K562 (cell line): Measurements from ENCODE around the gene GOT1. TPM values are rescaled to one million over a fixed set of nuclear protein-coding genes. Genes with fewer than 3 reads are reported as not detected.

ENCODE experiments used
- MGA ChIP-seq: fragments of 450-650 bp; IDR thresholded peaks from 2 replicates; pipeline ENCODE4 v1.6.1; 2016; ENCODE audit warnings: mild to moderate bottlenecking, moderate library complexity
- POLR3A ChIP-seq: IDR thresholded peaks from 2 replicates; pipeline ENCODE4 v1.6.1; 2011; ENCODE audit warnings: borderline replicate concordance, mild to moderate bottlenecking, moderate library complexity; ENCODE audit not compliant: insufficient read length, insufficient read depth; ENCODE audit errors: extremely low read depth
- SIN3A ChIP-seq, 2 experiments: fragments of 150-350 bp in 1 of 2; IDR thresholded peaks; 2 replicates each; pipeline ENCODE4 v1.6.1; 2011 to 2016; ENCODE audit warnings: borderline replicate concordance in 2 of 2, low read depth in 2 of 2, low read length in 2 of 2, mild to moderate bottlenecking in 2 of 2, moderate library complexity in 2 of 2; ENCODE audit not compliant: control insufficient read depth in 1 of 2
- polyA plus RNA-seq, 8 experiments: library from polyadenylated mRNA; depleted of rRNA in 4 of 8; stranded (reverse) in 5 of 8; unstranded in 3 of 8; fragments of >200 nt; fragmentation: Nextera tagmentation in 2 of 8; fragmentation: Illumina TruSeq in 1 of 8; extraction: Ambion mirVana in 2 of 8; extraction: Trizol in 1 of 8; gene quantifications; 2 replicates each; pipeline versions ENCODE4 v1.2.1 to v1.2.3, GENCODE V29; 2011 to 2014; ENCODE audit warnings: inconsistent platforms in 1 of 8, missing spikeins in 1 of 8
- total RNA-seq, 7 experiments: library from RNA; depleted of rRNA in 6 of 7; stranded (reverse); fragments of >200 nt in 6 of 7; fragmentation: Illumina TruSeq in 2 of 7; extraction: Trizol in 2 of 7; gene quantifications; 2 replicates each; pipeline versions ENCODE4 v1.2.1 to v1.2.3, GENCODE V29; 2011 to 2021; ENCODE audit warnings: low replicate concordance in 1 of 7
- TF ChIP-seq, protein P1 (sequence below): fragments of 250-450 bp; sonication (Bioruptor Pico); IDR thresholded peaks from 2 replicates; pipeline ENCODE4 v1.4.0; 2020; ENCODE audit warnings: mild to moderate bottlenecking, moderate library complexity

Gene GOT1
- total and polyA plus RNA-seq, 9 of the 15 experiments (the other 6 are each of a cell fraction or from before 2014, with no cell fraction given): 55.7 to 166 (median 75.4) TPM

GRCh38 chr10:99429517-99430095 lies 818 bp downstream of the GOT1 start (continued):
- TF ChIP-seq MGA (no peak), POLR3A (no peak), SIN3A (IDR thresholded peaks at IDR 0.05; ENCODE audit: borderline replicate concordance in 2 of 2, control insufficient read depth in 1 of 2, low read depth in 2 of 2, low read length in 2 of 2) (0 out of 4 replicates have a peak, but pooled peaks of 1 of the 2 experiments have one; percentile 7)
- TF ChIP-seq, protein P1, sequence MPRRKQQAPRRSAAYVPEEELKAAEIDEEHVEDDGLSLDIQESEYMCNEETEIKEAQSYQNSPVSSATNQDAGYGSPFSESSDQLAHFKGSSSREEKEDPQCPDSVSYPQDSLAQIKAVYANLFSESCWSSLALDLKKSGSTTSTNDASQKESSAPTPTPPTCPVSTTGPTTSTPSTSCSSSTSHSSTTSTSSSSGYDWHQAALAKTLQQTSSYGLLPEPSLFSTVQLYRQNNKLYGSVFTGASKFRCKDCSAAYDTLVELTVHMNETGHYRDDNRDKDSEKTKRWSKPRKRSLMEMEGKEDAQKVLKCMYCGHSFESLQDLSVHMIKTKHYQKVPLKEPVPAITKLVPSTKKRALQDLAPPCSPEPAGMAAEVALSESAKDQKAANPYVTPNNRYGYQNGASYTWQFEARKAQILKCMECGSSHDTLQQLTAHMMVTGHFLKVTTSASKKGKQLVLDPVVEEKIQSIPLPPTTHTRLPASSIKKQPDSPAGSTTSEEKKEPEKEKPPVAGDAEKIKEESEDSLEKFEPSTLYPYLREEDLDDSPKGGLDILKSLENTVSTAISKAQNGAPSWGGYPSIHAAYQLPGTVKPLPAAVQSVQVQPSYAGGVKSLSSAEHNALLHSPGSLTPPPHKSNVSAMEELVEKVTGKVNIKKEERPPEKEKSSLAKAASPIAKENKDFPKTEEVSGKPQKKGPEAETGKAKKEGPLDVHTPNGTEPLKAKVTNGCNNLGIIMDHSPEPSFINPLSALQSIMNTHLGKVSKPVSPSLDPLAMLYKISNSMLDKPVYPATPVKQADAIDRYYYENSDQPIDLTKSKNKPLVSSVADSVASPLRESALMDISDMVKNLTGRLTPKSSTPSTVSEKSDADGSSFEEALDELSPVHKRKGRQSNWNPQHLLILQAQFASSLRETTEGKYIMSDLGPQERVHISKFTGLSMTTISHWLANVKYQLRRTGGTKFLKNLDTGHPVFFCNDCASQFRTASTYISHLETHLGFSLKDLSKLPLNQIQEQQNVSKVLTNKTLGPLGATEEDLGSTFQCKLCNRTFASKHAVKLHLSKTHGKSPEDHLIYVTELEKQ (CRISPR knock-in tag): no peak
